ENCODE data around the gene ZNF148. TPM values are rescaled to one million over a fixed set of nuclear protein-coding genes. Genes with fewer than 3 reads are reported as not detected.

The ZNF148 gene
- total and polyA plus RNA-seq, 2 of the 4 experiments (the other 2 are of a cell fraction), result 9.4 to 65.2 TPM

DNA sequence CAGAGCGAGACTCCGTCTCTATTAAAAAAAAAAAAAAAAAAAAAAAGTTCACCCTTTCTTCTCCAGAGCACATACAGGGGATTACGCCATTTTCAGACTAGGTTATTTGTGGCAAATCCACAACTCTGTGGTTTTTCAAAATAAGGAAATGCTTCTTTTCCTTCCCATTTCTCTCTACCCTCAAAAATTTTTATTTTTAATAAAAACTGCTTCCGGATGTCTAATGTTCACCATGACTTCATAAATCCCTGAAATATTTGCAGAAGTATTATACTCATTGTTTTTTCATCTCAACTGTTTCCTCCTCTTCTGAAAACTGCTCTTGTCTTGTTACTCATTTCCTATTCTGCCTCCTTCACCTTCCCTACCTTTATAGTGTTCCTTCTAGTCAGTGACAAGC is 117.6 kb downstream of the ZNF148 start:
- Histone ChIP-seq H2BK120ac (ENCODE audit: low read depth, low read length) (no peak overlapping the region), H3K27me3 (ENCODE audit: control insufficient read depth, insufficient read depth, low read length) (no peaks in the 10 kb centered on the region), H2AFZ (replicated peaks; ENCODE audit: low read length, poor library complexity) (no peak overlapping the region), H2AK9ac (replicated peaks; ENCODE audit: low read depth, low read length, poor library complexity) (no peak overlapping the region), H3K9me3 (ENCODE audit: control insufficient read depth, insufficient read depth, low read length) (peaks cover 6% of the 10 kb centered on the region), H3K36me3 (ENCODE audit: control insufficient read depth, insufficient read depth, low read length) (peaks cover 2% of the 10 kb centered on the region; the same call in 1 of the 2 replicates), H3K56ac (ENCODE audit: extremely low read depth, insufficient read depth, low read length) (no peak overlapping the region), H4K8ac (ENCODE audit: low read depth in 2 of 2, low read length in 2 of 2) (no peak overlapping the region), H3K4me2 (ENCODE audit: low read depth, low read length) (no peak overlapping the region), H2BK15ac (ENCODE audit: low read depth, low read length) (no peak overlapping the region), H3K14ac (replicated peaks; ENCODE audit: low read depth, low read length) (no peak overlapping the region), H3K18ac (ENCODE audit: low read depth, low read length) (no peak overlapping the region), H3K27ac (ENCODE audit: insufficient read depth, low read length) (no peak overlapping the region), H2BK5ac (ENCODE audit: low read depth, low read length, poor library complexity, severe bottlenecking) (no peak overlapping the region), H3K9ac (ENCODE audit: low read depth, low read length) (no peak overlapping the region), H3K4me3 (ENCODE audit: insufficient read depth, low read depth, low read length) (no peak overlapping the region), H4K20me1 (ENCODE audit: insufficient read depth, low read length) (0 out of 2 replicates have a peak, but pooled peaks cover 5% of the 10 kb centered on the region), H2BK20ac (ENCODE audit: low read depth, low read length) (no peak overlapping the region), H3K4me1 (ENCODE audit: control insufficient read depth, insufficient read depth, low read length) (no peaks in the 10 kb centered on the region), H4K5ac (ENCODE audit: low read depth, low read length) (no peak overlapping the region), H3K23ac (ENCODE audit: low read depth, low read length) (no peak overlapping the region), H3K79me1 (ENCODE audit: low read depth in 1 of 2, low read length in 2 of 2) (peaks cover 4 to 14% of the 10 kb centered on the region in 2 experiments), H4K91ac (ENCODE audit: insufficient read depth, low read depth, low read length) (no peak overlapping the region), H2AK5ac (ENCODE audit: low read depth, low read length) (no peak overlapping the region), H3K4ac (ENCODE audit: low read depth, low read length) (no peak overlapping the region), H3K9me1 (ENCODE audit: insufficient read depth, low read length) (no peaks in the 10 kb centered on the region; the same call in 1 of the 2 replicates)
- dilution Hi-C loops (cut with HindIII; ENCODE audit: low sequenced_read_pairs, unreplicated experiment), result no loop called here
- no CpG with 5 or more reads among the region's 4 CpGs for WGBS, 2 experiments (ENCODE audit: extremely low coverage in 2 of 2, insufficient read length in 1 of 2)
- in situ Hi-C loops (cut with MboI; ENCODE audit: low sequenced_read_pairs), result no loop called here
- ATAC-seq (ENCODE audit: low read depth) (no peak), DNase-seq (no peak)
- ChIA-PET POLR2A (ENCODE audit: unreplicated experiment) (interaction anchor here (0.6 kb wide), 1 partner anchor 285 kb away, joined by 7 read pairs; no protein-coding TSS in a partner anchor), CTCF (no interaction called here)
- no TSS peak for BruUV-seq (replicated peaks)
- TF ChIP-seq NFE2L2 (IDR thresholded peaks at IDR 0.05; ENCODE audit: low read depth, low read length) (no peak), RAD21 (IDR thresholded peaks at IDR 0.05; ENCODE audit: low read length) (no peak), RCOR1 (IDR thresholded peaks at IDR 0.05; ENCODE audit: insufficient replicate concordance, low read length) (no peak), MAZ (IDR thresholded peaks at IDR 0.05; ENCODE audit: borderline replicate concordance, low read depth, low read length) (no peak), RFX5 (IDR thresholded peaks at IDR 0.05; ENCODE audit: low read depth, low read length) (no peak), SMC3 (IDR thresholded peaks at IDR 0.05; ENCODE audit: low read depth, low read length) (no peak), CHD1 (IDR thresholded peaks at IDR 0.05; ENCODE audit: low read depth, low read length) (no peak)
- intact Hi-C loops (cut with micrococcal nuclease), result no loop called here

Data from IMR-90 (cell line).